Measurements from ENCODE around the gene C16orf74. TPM values are rescaled to one million over a fixed set of nuclear protein-coding genes. Genes with fewer than 3 reads are reported as not detected.

C16orf74 gene
- total RNA-seq, 2 experiments from 2014 or later = 2.1 to 2.9 TPM

- no peak overlapping the region for H3K27ac Mint-ChIP-seq
- H3K9me3 ChIP-seq (ENCODE audit: control insufficient read depth in 1 of 2, insufficient read depth in 1 of 2, low read length in 2 of 2) = no peaks in the 10 kb centered on the region
- TF ChIP-seq, protein P1, sequence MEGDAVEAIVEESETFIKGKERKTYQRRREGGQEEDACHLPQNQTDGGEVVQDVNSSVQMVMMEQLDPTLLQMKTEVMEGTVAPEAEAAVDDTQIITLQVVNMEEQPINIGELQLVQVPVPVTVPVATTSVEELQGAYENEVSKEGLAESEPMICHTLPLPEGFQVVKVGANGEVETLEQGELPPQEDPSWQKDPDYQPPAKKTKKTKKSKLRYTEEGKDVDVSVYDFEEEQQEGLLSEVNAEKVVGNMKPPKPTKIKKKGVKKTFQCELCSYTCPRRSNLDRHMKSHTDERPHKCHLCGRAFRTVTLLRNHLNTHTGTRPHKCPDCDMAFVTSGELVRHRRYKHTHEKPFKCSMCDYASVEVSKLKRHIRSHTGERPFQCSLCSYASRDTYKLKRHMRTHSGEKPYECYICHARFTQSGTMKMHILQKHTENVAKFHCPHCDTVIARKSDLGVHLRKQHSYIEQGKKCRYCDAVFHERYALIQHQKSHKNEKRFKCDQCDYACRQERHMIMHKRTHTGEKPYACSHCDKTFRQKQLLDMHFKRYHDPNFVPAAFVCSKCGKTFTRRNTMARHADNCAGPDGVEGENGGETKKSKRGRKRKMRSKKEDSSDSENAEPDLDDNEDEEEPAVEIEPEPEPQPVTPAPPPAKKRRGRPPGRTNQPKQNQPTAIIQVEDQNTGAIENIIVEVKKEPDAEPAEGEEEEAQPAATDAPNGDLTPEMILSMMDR (IDR thresholded peaks at IDR 0.05) = no peak
- no peaks in the 10 kb centered on the region for H3K27me3 ChIP-seq (ENCODE audit: control insufficient read depth in 1 of 2, insufficient read depth in 2 of 2, low read length in 2 of 2)
- POLR2A ChIA-PET = no interaction called here
- H3K27ac ChIP-seq (ENCODE audit: low read depth in 1 of 2, low read length in 2 of 2) = no peak overlapping the region
- H3K4me3 Mint-ChIP-seq = no peak overlapping the region
- no peaks in the 10 kb centered on the region for H3K4me1 ChIP-seq (ENCODE audit: insufficient read depth, low read length)
- peaks cover 2% of the 10 kb centered on the region for H3K36me3 ChIP-seq (ENCODE audit: insufficient read depth, low read length)
- peaks cover 4% of the 10 kb centered on the region for H3K36me3 Mint-ChIP-seq (ENCODE audit: low read depth)
- H3K9me3 Mint-ChIP-seq = no peaks in the 10 kb centered on the region
- ATAC-seq (ENCODE audit: poor library complexity) = no peak
- intact Hi-C loops (cut with DNase I, micrococcal nuclease) = no loop called here
- DNase-seq = no peak
- no peaks in the 10 kb centered on the region for H3K27me3 Mint-ChIP-seq
- H3K4me1 Mint-ChIP-seq (ENCODE audit: low read depth) = no peaks in the 10 kb centered on the region
- H3K4me3 ChIP-seq (ENCODE audit: low read length) = no peak overlapping the region
- CTCF ChIA-PET = no interaction called here
Observed at GRCh38 chr16:85765767-85766166, 14.9 kb upstream of the C16orf74 start.

DNA sequence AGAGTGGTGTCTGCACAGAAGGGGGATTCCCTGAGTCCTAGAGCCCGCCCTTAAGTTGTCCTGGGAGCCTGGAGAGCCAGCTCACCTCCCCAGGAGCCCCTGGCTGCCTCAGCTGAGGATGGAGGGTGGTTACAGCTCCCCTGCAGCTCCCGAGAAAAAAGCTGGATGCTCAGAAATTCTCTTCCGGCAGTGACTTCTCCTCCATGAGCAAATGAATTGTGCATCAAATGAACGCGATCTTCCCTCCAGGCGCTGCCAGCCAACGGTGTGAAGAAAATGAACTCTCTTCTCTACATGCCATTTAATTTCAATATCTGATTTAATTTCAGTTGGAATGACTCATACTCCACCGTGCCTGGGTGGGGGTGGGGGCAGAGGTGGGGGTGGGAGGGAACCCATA, 14.3 kb upstream of the C16orf74 start:
- Histone ChIP-seq H3K27me3 (ENCODE audit: control insufficient read depth in 1 of 2, insufficient read depth in 2 of 2, low read length in 2 of 2) (no peaks in the 10 kb centered on the region), H3K36me3 (ENCODE audit: insufficient read depth, low read length) (no peaks in the 10 kb centered on the region), H3K27ac (ENCODE audit: low read depth in 1 of 2, low read length in 2 of 2) (no peak overlapping the region), H3K4me1 (ENCODE audit: insufficient read depth, low read length) (no peaks in the 10 kb centered on the region), H3K4me3 (ENCODE audit: low read length) (no peak overlapping the region), H3K9me3 (ENCODE audit: control insufficient read depth in 1 of 2, insufficient read depth in 1 of 2, low read length in 2 of 2) (no peaks in the 10 kb centered on the region)
- TF ChIP-seq, protein P1 (IDR thresholded peaks at IDR 0.05) = no peak
- no peak for DNase-seq
- Mint-ChIP-seq H3K4me3 (no peak overlapping the region), H3K4me1 (ENCODE audit: low read depth) (no peaks in the 10 kb centered on the region), H3K9me3 (no peaks in the 10 kb centered on the region), H3K27ac (no peak overlapping the region), H3K27me3 (peaks cover 2% of the 10 kb centered on the region), H3K36me3 (ENCODE audit: low read depth) (no peaks in the 10 kb centered on the region)
- ChIA-PET CTCF (no interaction called here), POLR2A (no interaction called here)
- no peak for ATAC-seq (ENCODE audit: poor library complexity)
- intact Hi-C loops (cut with DNase I, micrococcal nuclease) = no loop called here

- H3K9me3 Mint-ChIP-seq = no peaks in the 10 kb centered on the region
- peaks cover 18% of the 10 kb centered on the region for H3K27me3 Mint-ChIP-seq
- no peaks in the 10 kb centered on the region for H3K36me3 ChIP-seq (ENCODE audit: insufficient read depth, low read length)
- ChIA-PET POLR2A (no interaction called here), CTCF (no interaction called here)
- no peak overlapping the region for H3K27ac Mint-ChIP-seq
- H3K4me1 ChIP-seq (ENCODE audit: insufficient read depth, low read length) = peaks cover 11% of the 10 kb centered on the region
- ATAC-seq (ENCODE audit: poor library complexity) (no peak), DNase-seq (no peak)
- no peak overlapping the region for H3K27ac ChIP-seq (ENCODE audit: low read depth in 1 of 2, low read length in 2 of 2)
- intact Hi-C loops (cut with DNase I, micrococcal nuclease) = no loop called here
- peaks cover 0 to 8% of the 10 kb centered on the region in 2 experiments for H3K27me3 ChIP-seq (ENCODE audit: control insufficient read depth in 1 of 2, insufficient read depth in 2 of 2, low read length in 2 of 2)
- H3K4me3 ChIP-seq (ENCODE audit: low read length) = no peak overlapping the region
- no peaks in the 10 kb centered on the region for H3K9me3 ChIP-seq (ENCODE audit: control insufficient read depth in 1 of 2, insufficient read depth in 1 of 2, low read length in 2 of 2)
- H3K4me1 Mint-ChIP-seq (ENCODE audit: low read depth) = peaks cover 8% of the 10 kb centered on the region
- H3K36me3 Mint-ChIP-seq (ENCODE audit: low read depth) = no peaks in the 10 kb centered on the region
- TF ChIP-seq, protein P1 (IDR thresholded peaks at IDR 0.05) = no peak
- no peak overlapping the region for H3K4me3 Mint-ChIP-seq
Observed at GRCh38 chr16:85763616-85764015, 12.7 kb upstream of the C16orf74 start.
